ENCODE results near the gene SKP1.

The SKP1 gene

GRCh38 chr5:134111741-134112647, 64.8 kb downstream of the SKP1 start:
- DNase-seq, result peak; percentile 33

GRCh38 chr5:134110382-134110781, 66.4 kb downstream of the SKP1 start:
- no peak for DNase-seq

- DNase-seq, result no peak
Measured at GRCh38 chr5:134107779-134108178, 69.0 kb downstream of the SKP1 start.

GRCh38 chr5:134106991-134107701, 69.6 kb downstream of the SKP1 start:
- DNase-seq, result no peak

GRCh38 chr5:134103998-134104654, 72.6 kb downstream of the SKP1 start:
- DNase-seq, result no peak

GRCh38 chr5:134103397-134103796, 73.4 kb downstream of the SKP1 start:
- DNase-seq, result no peak

- DNase-seq, result peak; percentile 40
Measured at GRCh38 chr5:134101686-134102439, 74.9 kb downstream of the SKP1 start.

- peak; percentile 46 for DNase-seq
Measured at GRCh38 chr5:134100283-134101091, 76.3 kb downstream of the SKP1 start.

GRCh38 chr5:134099939-134100282, 76.8 kb downstream of the SKP1 start:
- no peak for DNase-seq

GRCh38 chr5:134099288-134099872, 77.4 kb downstream of the SKP1 start:
- no peak for DNase-seq
